ENCODE results near the gene LUC7L3. TPM values are rescaled to one million over a fixed set of nuclear protein-coding genes. Genes with fewer than 3 reads are reported as not detected.

LUC7L3 gene
- total RNA-seq, 1 experiment from 2014 or later = 154 TPM

DNA sequence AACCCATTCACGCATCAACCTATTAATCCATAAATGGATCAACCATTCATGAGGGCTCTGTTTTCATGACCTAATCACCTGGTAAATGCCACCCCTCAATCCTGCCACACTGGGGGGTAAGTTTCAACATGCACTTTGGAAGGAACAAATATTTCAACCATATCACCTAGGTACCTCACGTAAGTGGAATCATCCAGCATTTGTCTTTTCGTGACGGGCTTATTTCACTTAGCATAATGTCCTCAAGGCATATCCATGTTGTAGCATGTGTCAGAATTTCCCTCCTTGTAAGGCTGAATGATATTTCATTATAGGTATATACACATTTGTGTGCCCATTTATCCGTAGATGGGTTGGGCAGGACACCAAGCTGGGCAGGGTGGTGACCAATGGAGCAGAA, 47.3 kb upstream of the LUC7L3 start:
- H3K56ac ChIP-seq (ENCODE audit: insufficient read length, low read depth, low read length) = no peak overlapping the region
- H3K18ac ChIP-seq (ENCODE audit: insufficient read length, low read depth, low read length) = no peak overlapping the region
- H3K4me3 Mint-ChIP-seq = no peak overlapping the region
- H3K23me2 ChIP-seq (ENCODE audit: insufficient read length, low read depth, low read length, poor library complexity, severe bottlenecking) = no peaks in the 10 kb centered on the region
- no peak overlapping the region; a peak in 1 of 7 replicates for H3K27ac Mint-ChIP-seq
- no peak overlapping the region for H4K91ac ChIP-seq (ENCODE audit: insufficient read length, low read depth, low read length)
- H3K9me3 Mint-ChIP-seq = no peaks in the 10 kb centered on the region; a peak in 1 of 5 replicates
- no peak for DNase-seq
- no CpG with 5 or more reads among the region's 5 CpGs for WGBS (ENCODE audit: extremely low coverage, insufficient read length, low lambda C conversion rate)
- H3K27ac ChIP-seq (ENCODE audit: insufficient read length, low read depth, low read length) = no peak overlapping the region
- no peak overlapping the region for H3K4ac ChIP-seq (ENCODE audit: low read depth, low read length)
- no peak overlapping the region for H3K4me2 ChIP-seq (ENCODE audit: insufficient read depth, insufficient read length, low read length)
- H3T11ph ChIP-seq (ENCODE audit: low read length) = no peak overlapping the region
- H3K4me1 Mint-ChIP-seq = peaks cover 9 to 16% of the 10 kb centered on the region in 2 experiments
- H3K79me1 ChIP-seq (ENCODE audit: insufficient read depth, low read depth, low read length, poor library complexity, severe bottlenecking) = no peaks in the 10 kb centered on the region
- no peak overlapping the region for H3K9ac ChIP-seq (ENCODE audit: extremely low read depth, insufficient read length, low read length)
- no peak overlapping the region for H2BK5ac ChIP-seq (ENCODE audit: insufficient read length, low read length)
- no peak overlapping the region for H2AK5ac ChIP-seq (ENCODE audit: insufficient read length, low read length)
- no peak overlapping the region for H2BK15ac ChIP-seq (ENCODE audit: low read depth, low read length)
- no peak overlapping the region for H4K8ac ChIP-seq (replicated peaks; ENCODE audit: insufficient read length, low read depth, low read length)
- no peak overlapping the region for H2BK12ac ChIP-seq (ENCODE audit: insufficient read length, low read depth, low read length)
- no peak overlapping the region for H2BK120ac ChIP-seq (ENCODE audit: low read depth, low read length, poor library complexity, severe bottlenecking)
- TF ChIP-seq, protein P1, sequence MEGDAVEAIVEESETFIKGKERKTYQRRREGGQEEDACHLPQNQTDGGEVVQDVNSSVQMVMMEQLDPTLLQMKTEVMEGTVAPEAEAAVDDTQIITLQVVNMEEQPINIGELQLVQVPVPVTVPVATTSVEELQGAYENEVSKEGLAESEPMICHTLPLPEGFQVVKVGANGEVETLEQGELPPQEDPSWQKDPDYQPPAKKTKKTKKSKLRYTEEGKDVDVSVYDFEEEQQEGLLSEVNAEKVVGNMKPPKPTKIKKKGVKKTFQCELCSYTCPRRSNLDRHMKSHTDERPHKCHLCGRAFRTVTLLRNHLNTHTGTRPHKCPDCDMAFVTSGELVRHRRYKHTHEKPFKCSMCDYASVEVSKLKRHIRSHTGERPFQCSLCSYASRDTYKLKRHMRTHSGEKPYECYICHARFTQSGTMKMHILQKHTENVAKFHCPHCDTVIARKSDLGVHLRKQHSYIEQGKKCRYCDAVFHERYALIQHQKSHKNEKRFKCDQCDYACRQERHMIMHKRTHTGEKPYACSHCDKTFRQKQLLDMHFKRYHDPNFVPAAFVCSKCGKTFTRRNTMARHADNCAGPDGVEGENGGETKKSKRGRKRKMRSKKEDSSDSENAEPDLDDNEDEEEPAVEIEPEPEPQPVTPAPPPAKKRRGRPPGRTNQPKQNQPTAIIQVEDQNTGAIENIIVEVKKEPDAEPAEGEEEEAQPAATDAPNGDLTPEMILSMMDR (conservative IDR thresholded peaks at IDR 0.05) = no peak
- no peak overlapping the region for H2BK20ac ChIP-seq (ENCODE audit: low read depth, low read length, poor library complexity, severe bottlenecking)
- H3K4me1 ChIP-seq (ENCODE audit: insufficient read depth, low read length) = no peaks in the 10 kb centered on the region; the same call in 1 of the 2 replicates
- no peaks in the 10 kb centered on the region for H3K9me3 ChIP-seq (ENCODE audit: control insufficient read depth, low read depth, low read length)
- no peaks in the 10 kb centered on the region for H3K27me3 ChIP-seq (ENCODE audit: insufficient read depth, low read length)
- H4K20me1 ChIP-seq (ENCODE audit: control insufficient read depth, insufficient read depth, insufficient read length) = no peaks in the 10 kb centered on the region
- no peak overlapping the region for H2AFZ ChIP-seq (ENCODE audit: low read length)
- H3K23ac ChIP-seq (ENCODE audit: insufficient read length, low read depth, low read length) = no peak overlapping the region
- H3K36me3 Mint-ChIP-seq (ENCODE audit: insufficient read depth in 1 of 3, low read depth in 3 of 3) = no peaks in the 10 kb centered on the region; a peak in 1 of 7 replicates
- no peak overlapping the region for H4K5ac ChIP-seq (ENCODE audit: insufficient read length, low read depth, low read length)
- no peaks in the 10 kb centered on the region for H3K27me3 Mint-ChIP-seq (ENCODE audit: low read depth)
- H3K79me2 ChIP-seq (ENCODE audit: insufficient read depth, low read length) = no peaks in the 10 kb centered on the region
- H3K14ac ChIP-seq (ENCODE audit: insufficient read depth, low read length) = no peak overlapping the region
